Activated CD8-positive, alpha-beta T cell treated with anti-CD3 and anti-CD28 coated beads for 36 hours (primary cell): ENCODE measurements around the gene GLT6D1. TPM values are rescaled to one million over a fixed set of nuclear protein-coding genes. Genes with fewer than 3 reads are reported as not detected.

Experiments used
- ATAC-seq: fragments of 200-7000 bp; cut with Tn5 transposase; one replicate; pipeline ENCODE4 v1.10.0; 2021; ENCODE audit warnings: mild to moderate bottlenecking, moderate library complexity
- CTCF ChIA-PET: fragments of 350-600 bp; sonication (Branson Sonifier 250); formaldehyde crosslinking; loops from one replicate; lab custom pipeline; 2021; ENCODE audit warnings: antibody characterized with exemption; lab: Charles Lee
- POLR2A ChIA-PET: fragments of 350-600 bp; sonication (Branson Sonifier 250); formaldehyde crosslinking; loops from one replicate; lab custom pipeline; 2021; ENCODE audit warnings: antibody characterized with exemption; lab: Charles Lee
- DNase-seq: peaks from one replicate; pipeline ENCODE4 v3.0.0-alpha.2; 2020
- H3K27ac Mint-ChIP-seq: one replicate; pipeline ENCODE4 v1.8.0; 2021; ENCODE audit warnings: mild to moderate bottlenecking, mixed read lengths
- H3K27me3 Mint-ChIP-seq: one replicate; pipeline ENCODE4 v1.8.0; 2021; ENCODE audit warnings: mixed read lengths
- H3K36me3 Mint-ChIP-seq: one replicate; pipeline ENCODE4 v1.8.0; 2021; ENCODE audit warnings: low read depth, mixed read lengths
- H3K4me1 Mint-ChIP-seq: one replicate; pipeline ENCODE4 v1.8.0; 2021; ENCODE audit warnings: low read depth, mixed read lengths
- H3K4me3 Mint-ChIP-seq: one replicate; pipeline ENCODE4 v1.8.0; 2021; ENCODE audit warnings: mild to moderate bottlenecking, moderate library complexity, mixed read lengths
- H3K9me3 Mint-ChIP-seq: one replicate; pipeline ENCODE4 v1.8.0; 2021; ENCODE audit warnings: mixed read lengths
- intact Hi-C: fragments of 100-400 bp; cut with micrococcal nuclease; formaldehyde crosslinking; loops from one replicate; pipeline ENCODE4 v1.10.0; 2022
- total RNA-seq, 2 experiments: library from RNA; stranded (reverse); gene quantifications; one replicate each; pipeline ENCODE4 v1.2.3, GENCODE V29; 2021
- TF ChIP-seq, protein P1 (sequence below): fragments of 200-600 bp; IDR thresholded peaks from one replicate; pipeline ENCODE4 v1.8.0; 2022; ENCODE audit warnings: antibody characterized with exemption, mild to moderate bottlenecking

GLT6D1 gene
- total RNA-seq, 2 experiments from 2014 or later = not detected

- Mint-ChIP-seq H3K4me3 (no peak overlapping the region), H3K4me1 (no peaks in the 10 kb centered on the region), H3K27me3 (no peaks in the 10 kb centered on the region), H3K27ac (no peak overlapping the region), H3K36me3 (no peaks in the 10 kb centered on the region), H3K9me3 (no peaks in the 10 kb centered on the region)
- TF ChIP-seq, protein P1, sequence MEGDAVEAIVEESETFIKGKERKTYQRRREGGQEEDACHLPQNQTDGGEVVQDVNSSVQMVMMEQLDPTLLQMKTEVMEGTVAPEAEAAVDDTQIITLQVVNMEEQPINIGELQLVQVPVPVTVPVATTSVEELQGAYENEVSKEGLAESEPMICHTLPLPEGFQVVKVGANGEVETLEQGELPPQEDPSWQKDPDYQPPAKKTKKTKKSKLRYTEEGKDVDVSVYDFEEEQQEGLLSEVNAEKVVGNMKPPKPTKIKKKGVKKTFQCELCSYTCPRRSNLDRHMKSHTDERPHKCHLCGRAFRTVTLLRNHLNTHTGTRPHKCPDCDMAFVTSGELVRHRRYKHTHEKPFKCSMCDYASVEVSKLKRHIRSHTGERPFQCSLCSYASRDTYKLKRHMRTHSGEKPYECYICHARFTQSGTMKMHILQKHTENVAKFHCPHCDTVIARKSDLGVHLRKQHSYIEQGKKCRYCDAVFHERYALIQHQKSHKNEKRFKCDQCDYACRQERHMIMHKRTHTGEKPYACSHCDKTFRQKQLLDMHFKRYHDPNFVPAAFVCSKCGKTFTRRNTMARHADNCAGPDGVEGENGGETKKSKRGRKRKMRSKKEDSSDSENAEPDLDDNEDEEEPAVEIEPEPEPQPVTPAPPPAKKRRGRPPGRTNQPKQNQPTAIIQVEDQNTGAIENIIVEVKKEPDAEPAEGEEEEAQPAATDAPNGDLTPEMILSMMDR = no peak
- ATAC-seq = no peak
- CTCF ChIA-PET = no interaction called here
- POLR2A ChIA-PET = no interaction called here
- intact Hi-C loops = no loop called here
- DNase-seq = no peak
Observed at GRCh38 chr9:135582541-135582940, 56.8 kb downstream of the GLT6D1 start.

DNA sequence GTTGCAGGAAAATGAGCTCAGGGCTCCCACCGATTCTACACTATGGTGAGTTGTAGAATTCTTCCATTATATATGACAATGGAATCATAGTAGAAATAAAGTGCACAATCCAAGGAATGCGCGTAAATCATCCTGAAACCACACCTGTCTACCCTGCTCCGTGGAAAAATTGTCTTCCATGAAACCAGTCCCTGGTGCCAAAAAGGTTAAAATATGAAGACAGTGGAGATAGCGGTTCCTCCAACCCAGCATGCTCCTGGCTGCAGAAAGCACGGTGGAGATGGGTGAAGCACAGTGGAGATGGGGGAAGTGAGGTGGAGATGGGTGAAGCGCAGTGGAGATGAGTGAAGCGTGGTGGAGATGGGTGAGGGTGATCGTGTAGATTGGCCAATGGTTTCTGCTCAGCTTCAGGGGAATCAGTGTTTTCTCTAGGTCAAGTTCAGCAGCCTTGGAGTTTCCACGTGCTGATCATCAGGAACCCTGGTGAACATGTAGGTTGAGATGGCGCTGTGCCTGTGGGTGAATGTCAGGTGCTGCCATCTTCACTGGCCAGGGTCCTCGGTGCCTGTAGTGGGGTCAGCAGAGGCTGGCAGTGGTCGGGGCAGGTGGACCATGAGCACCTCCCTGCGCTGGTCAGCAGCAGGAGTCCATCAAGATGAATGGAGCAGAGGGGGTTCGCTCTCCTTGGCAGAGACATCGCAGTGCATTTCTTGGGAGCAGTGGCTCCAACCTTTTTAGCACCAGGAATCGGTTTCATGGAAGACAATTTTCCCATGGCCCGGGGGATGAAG is 57.5 kb downstream of the GLT6D1 start:
- no peaks in the 10 kb centered on the region for H3K36me3 Mint-ChIP-seq
- ChIA-PET POLR2A (interaction anchor here (0.6 kb wide), 1 partner anchor 56 kb away, joined by 3 read pairs; no protein-coding TSS in a partner anchor), CTCF (no interaction called here)
- no peak overlapping the region for H3K4me3 Mint-ChIP-seq
- no peak for ATAC-seq
- TF ChIP-seq, protein P1 = no peak
- intact Hi-C loops = no loop called here
- no peak for DNase-seq
- H3K27ac Mint-ChIP-seq = no peak overlapping the region
- H3K9me3 Mint-ChIP-seq = no peaks in the 10 kb centered on the region
- H3K27me3 Mint-ChIP-seq = no peaks in the 10 kb centered on the region
- no peaks in the 10 kb centered on the region for H3K4me1 Mint-ChIP-seq

GRCh38 chr9:135580664-135581380 is 58.5 kb downstream of the GLT6D1 start:
- no peaks in the 10 kb centered on the region for H3K27me3 Mint-ChIP-seq
- no peak overlapping the region for H3K27ac Mint-ChIP-seq
- no peaks in the 10 kb centered on the region for H3K36me3 Mint-ChIP-seq
- ATAC-seq (no peak), DNase-seq (no peak)
- TF ChIP-seq, protein P1 = no peak
- no peaks in the 10 kb centered on the region for H3K9me3 Mint-ChIP-seq
- no peaks in the 10 kb centered on the region for H3K4me1 Mint-ChIP-seq
- intact Hi-C loops = no loop called here
- CTCF ChIA-PET = no interaction called here
- POLR2A ChIA-PET = no interaction called here
- H3K4me3 Mint-ChIP-seq = no peak overlapping the region

GRCh38 chr9:135579889-135580660 is 59.3 kb downstream of the GLT6D1 start:
- ATAC-seq = no peak
- no peaks in the 10 kb centered on the region for H3K9me3 Mint-ChIP-seq
- H3K4me3 Mint-ChIP-seq = no peak overlapping the region
- H3K4me1 Mint-ChIP-seq = no peaks in the 10 kb centered on the region
- no peak overlapping the region for H3K27ac Mint-ChIP-seq
- ChIA-PET CTCF (no interaction called here), POLR2A (no interaction called here)
- no peaks in the 10 kb centered on the region for H3K27me3 Mint-ChIP-seq
- intact Hi-C loops = no loop called here
- no peak for DNase-seq
- no peaks in the 10 kb centered on the region for H3K36me3 Mint-ChIP-seq
- TF ChIP-seq, protein P1 = no peak
